Activated T-cell treated with anti-CD3 and anti-CD28 coated beads, Interleukin-2, amount 50 U/mL, for 4 hours (primary cell): ENCODE results near the gene DTNB. TPM values are rescaled to one million over a fixed set of nuclear protein-coding genes. Genes with fewer than 3 reads are reported as not detected.

ENCODE experiments used
- ATAC-seq, 2 donors: fragments of 200-7000 bp; cut with Tn5 transposase; one replicate each; pipeline ENCODE4 v1.10.0; 2021
- DNase-seq: peaks from one replicate; pipeline ENCODE4 v3.0.0-alpha.2; 2020
- H3K27me3 Mint-ChIP-seq: one replicate; pipeline ENCODE4 v1.8.0; 2021; ENCODE audit warnings: low read depth, mixed read lengths
- H3K36me3 Mint-ChIP-seq: one replicate; pipeline ENCODE4 v1.8.0; 2022; ENCODE audit warnings: mixed read lengths; ENCODE audit not compliant: insufficient read depth
- H3K4me1 Mint-ChIP-seq: one replicate; pipeline ENCODE4 v1.8.0; 2021; ENCODE audit warnings: low read depth, mixed read lengths
- H3K4me3 Mint-ChIP-seq: one replicate; pipeline ENCODE4 v1.8.0; 2021; ENCODE audit warnings: mild to moderate bottlenecking, moderate library complexity, mixed read lengths
- H3K9me3 Mint-ChIP-seq: one replicate; pipeline ENCODE4 v1.8.0; 2021; ENCODE audit warnings: mixed read lengths
- total RNA-seq, 3 donors: library from RNA; stranded (reverse); gene quantifications; one replicate each; pipeline ENCODE4 v1.2.1, GENCODE V29; 2021

The DTNB gene
- total RNA-seq, 3 donors from 2014 or later, result 9.1 to 12.3 (median 11.2) TPM

DNA sequence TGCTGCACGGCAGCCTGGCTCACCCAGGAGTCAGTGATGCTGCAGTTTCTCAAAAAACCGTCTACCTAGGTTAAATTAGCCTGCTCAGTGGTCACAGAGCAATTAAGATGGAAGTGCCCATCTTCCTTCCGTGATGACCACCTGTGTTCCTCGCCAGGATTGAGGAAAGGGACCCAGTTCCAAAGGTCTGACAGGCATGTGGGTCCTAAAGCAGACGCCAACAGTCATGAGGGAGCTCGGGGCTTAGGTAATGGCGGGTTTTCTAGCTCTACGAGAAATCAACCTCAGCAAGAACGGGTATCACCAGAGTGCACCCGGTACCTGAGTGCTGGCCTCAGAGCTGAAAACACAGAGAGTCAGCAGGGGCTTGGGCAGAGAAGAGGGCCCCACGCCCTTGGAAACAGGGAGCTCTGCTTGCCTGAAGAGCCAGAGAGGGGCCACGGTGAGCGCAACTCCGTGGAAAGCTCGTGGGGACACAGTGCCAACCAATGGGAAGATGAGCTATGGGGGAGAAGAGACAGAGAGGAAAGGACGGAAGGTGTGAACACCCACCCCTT lies 297.3 kb downstream of the DTNB start:
- no peaks in the 10 kb centered on the region for H3K27me3 Mint-ChIP-seq

GRCh38 chr2:25375371-25375988 lies 297.9 kb downstream of the DTNB start:
- Mint-ChIP-seq H3K27me3 (no peaks in the 10 kb centered on the region), H3K9me3 (no peaks in the 10 kb centered on the region), H3K4me3 (no peak overlapping the region), H3K36me3 (no peaks in the 10 kb centered on the region), H3K4me1 (peaks cover 32% of the 10 kb centered on the region)
- ATAC-seq, result no peak
- no peak for DNase-seq

More for the DNA sequence above, 297.3 kb downstream of the DTNB start:
- H3K4me3 Mint-ChIP-seq, result peak overlapping the region; percentile 46
- ATAC-seq (no peak), DNase-seq (no peak)
- no peaks in the 10 kb centered on the region for H3K36me3 Mint-ChIP-seq
- H3K9me3 Mint-ChIP-seq, result no peaks in the 10 kb centered on the region
- peaks cover 32% of the 10 kb centered on the region for H3K4me1 Mint-ChIP-seq

DNA sequence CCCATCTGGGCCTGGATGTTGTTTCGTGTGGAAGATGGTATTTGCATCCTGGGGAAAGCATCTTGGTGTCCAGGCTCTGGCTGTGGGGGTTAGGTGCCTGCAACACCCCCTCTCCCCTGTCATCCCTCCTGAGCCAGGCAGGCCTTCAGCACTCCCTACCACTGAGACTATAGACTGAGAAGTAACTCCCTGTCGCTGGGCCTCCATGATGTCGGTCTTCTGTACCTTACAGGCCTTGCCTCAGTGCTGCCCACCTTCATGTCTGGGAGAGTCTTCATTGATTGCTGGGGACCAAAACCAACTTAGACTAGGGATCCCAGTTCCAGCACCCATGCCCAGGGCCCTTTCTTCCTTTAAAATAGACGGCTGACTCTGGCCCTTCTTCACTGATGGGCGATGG lies 298.6 kb downstream of the DTNB start:
- DNase-seq (no peak), ATAC-seq (no peak)
- H3K9me3 Mint-ChIP-seq, result no peaks in the 10 kb centered on the region
- H3K4me1 Mint-ChIP-seq, result peaks cover 32% of the 10 kb centered on the region
- H3K27me3 Mint-ChIP-seq, result no peaks in the 10 kb centered on the region
- H3K36me3 Mint-ChIP-seq, result no peaks in the 10 kb centered on the region
- H3K4me3 Mint-ChIP-seq, result no peak overlapping the region

GRCh38 chr2:25374411-25374810 lies 299.0 kb downstream of the DTNB start:
- Mint-ChIP-seq H3K9me3 (no peaks in the 10 kb centered on the region), H3K27me3 (no peaks in the 10 kb centered on the region), H3K4me1 (peaks cover 30% of the 10 kb centered on the region), H3K4me3 (no peak overlapping the region), H3K36me3 (no peaks in the 10 kb centered on the region)
- no peak for ATAC-seq
- DNase-seq, result no peak

DNA sequence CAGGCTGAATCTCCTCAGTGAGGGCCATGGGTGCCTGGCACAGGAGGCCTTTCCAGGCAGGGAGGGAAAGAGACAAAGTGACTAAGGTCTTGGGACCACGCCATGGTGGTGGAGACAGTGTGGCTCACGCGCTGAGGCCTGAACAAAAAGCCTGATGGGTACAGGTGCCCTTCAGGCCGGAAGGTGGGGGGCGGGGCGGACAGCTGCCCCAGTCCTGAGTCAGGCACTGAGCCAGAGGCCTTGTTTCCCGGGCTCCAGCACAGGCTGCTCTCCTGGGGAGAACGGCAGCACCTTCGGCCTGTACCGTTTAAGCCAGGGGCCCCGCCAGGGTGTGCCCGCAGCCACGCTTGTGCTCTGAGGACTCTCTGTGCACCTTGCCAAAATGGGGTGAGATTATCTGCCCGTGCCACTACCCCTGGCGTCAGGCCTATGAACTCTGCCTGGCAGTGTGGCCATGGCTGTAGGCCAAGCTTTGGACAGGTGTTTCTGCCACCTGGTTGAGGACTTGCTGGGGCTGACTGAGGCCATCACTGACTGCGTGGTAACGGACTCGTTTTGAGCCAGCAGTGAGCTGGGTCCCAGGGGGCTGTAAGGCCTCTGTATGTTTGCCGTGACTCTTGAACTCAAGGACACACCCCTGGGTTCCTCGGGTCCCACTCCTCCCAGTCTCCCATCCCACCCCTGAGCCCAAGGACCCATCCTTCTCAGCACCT lies 300.0 kb downstream of the DTNB start:
- peaks cover 21% of the 10 kb centered on the region for H3K4me1 Mint-ChIP-seq
- no peaks in the 10 kb centered on the region for H3K9me3 Mint-ChIP-seq
- H3K27me3 Mint-ChIP-seq, result no peaks in the 10 kb centered on the region
- ATAC-seq (no peak), DNase-seq (no peak)
- H3K4me3 Mint-ChIP-seq, result no peak overlapping the region
- H3K36me3 Mint-ChIP-seq, result no peaks in the 10 kb centered on the region

DNA sequence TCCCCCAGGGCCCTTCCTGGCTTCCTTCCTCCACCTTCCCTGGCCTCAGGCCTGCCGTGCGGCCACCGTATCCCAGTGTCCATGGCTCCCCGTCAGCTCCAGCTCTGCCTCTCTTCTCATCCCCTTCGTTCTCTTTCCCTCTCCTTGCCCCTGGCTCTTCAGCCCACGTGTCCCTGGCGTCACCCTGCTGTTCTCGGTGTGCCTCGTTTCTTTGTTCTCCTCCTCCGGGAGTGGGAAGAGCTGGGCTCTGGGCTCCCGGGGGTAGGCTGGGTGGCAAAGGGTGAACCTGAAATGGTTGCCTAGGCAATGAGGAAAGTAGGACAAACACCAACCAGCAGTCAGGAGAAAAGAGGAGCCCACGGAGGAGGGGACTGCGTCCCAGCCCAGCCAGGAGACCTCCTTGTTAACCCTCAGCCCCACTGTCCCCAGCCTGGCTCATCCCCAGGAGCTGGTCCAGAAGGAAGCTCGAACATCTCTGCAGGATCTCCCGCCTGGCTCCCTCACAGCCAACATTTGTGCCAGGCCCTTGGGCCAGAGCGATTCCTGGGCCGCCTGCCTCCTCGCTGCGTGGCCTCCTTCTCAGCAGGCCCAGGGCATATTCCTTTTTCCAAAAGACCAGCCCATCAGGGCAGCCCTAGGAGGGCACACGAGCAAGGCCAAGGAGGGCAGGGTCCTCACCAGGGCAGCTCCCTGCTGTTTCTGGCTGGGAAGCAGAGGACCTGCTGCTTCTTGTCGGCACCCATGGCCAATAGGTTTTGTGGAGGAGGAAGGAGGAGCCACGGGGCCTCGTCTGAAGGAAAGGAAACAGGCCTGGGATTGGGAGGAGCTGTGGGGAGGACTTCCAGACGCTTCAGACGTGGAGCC lies 300.7 kb downstream of the DTNB start:
- H3K27me3 Mint-ChIP-seq, result no peaks in the 10 kb centered on the region
- no peak for DNase-seq
- no peaks in the 10 kb centered on the region for H3K9me3 Mint-ChIP-seq

DNA sequence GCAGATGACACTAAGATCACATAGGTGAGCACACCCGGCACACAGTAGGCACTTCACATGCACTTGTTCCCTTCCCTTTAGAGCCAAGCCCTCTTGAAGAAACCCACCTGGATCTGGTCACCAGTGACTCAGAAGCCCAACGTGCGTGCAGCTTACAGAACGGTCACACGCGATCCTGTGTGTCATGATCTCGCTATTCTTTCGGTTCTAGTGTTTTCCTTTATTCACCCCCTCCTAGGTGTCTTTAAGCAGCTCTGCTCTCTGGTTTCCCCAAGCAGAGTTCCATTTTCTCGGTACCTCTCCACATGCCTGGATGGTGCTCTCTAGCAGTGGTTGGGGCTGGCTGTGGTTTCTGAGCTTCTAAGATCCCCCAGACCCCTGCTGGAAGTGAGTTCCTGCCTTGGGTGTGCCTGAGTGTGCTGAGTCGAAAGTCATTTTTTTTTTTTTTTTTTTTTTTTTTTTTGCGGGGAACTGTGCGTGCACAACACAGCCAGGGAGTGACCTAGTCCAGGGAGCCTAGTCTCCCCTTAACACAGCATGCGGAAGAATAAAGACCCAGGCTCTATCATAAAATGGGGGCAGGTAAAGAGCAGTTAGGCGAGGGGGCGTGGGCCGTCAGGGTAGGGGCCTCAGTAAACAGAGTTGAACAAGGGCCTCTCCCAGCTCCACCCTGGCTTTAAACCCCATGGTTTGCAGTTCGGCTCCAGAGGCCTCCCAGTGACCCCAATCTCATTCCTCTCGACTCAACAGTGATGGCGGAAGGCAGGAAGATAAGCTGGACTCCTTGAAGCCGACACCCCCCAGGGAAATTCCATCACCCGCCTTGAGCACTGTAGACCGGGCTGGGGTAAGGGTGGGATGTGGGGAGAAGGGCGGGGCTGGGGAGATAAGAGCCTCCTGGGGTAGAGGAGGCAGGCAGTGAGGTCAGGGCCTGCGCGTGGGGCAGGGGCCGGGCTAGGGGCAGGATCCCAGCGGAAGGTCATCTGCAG lies 301.8 kb downstream of the DTNB start:
- DNase-seq, result no peak
- peaks cover 7% of the 10 kb centered on the region for H3K4me1 Mint-ChIP-seq
- H3K27me3 Mint-ChIP-seq, result no peaks in the 10 kb centered on the region
- H3K36me3 Mint-ChIP-seq, result no peaks in the 10 kb centered on the region
- H3K4me3 Mint-ChIP-seq, result no peak overlapping the region
- H3K9me3 Mint-ChIP-seq, result no peaks in the 10 kb centered on the region
- ATAC-seq, result peak in 1 of 2 donors; percentile 46

More for the DNA sequence above, 300.7 kb downstream of the DTNB start:
- peaks cover 15% of the 10 kb centered on the region for H3K4me1 Mint-ChIP-seq
- ATAC-seq, result no peak
- H3K4me3 Mint-ChIP-seq, result no peak overlapping the region
- no peaks in the 10 kb centered on the region for H3K36me3 Mint-ChIP-seq

DNA sequence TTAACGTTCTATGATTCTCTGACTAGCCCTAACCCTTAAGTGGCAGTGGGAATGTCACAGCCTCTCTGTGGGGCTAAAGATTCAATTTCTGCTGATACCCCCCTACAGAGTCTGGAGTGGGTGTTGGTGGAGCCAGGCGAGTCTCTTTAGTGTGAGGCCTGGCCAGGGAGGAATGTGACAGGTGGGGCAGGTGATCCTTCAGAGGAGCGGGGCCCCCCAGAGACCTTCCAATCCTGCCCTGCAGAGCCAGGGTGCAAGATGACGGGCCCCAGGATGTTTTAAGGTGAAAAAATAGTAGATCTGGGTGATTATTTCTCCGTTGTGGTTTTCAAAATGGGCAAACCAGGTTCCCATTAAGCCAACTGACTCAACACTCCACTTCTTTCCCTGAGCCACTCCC lies 303.5 kb downstream of the DTNB start:
- no peaks in the 10 kb centered on the region for H3K27me3 Mint-ChIP-seq
- H3K36me3 Mint-ChIP-seq, result no peaks in the 10 kb centered on the region
- ATAC-seq (no peak), DNase-seq (no peak)
- no peaks in the 10 kb centered on the region for H3K9me3 Mint-ChIP-seq
- no peak overlapping the region for H3K4me3 Mint-ChIP-seq
- no peaks in the 10 kb centered on the region for H3K4me1 Mint-ChIP-seq

DNA sequence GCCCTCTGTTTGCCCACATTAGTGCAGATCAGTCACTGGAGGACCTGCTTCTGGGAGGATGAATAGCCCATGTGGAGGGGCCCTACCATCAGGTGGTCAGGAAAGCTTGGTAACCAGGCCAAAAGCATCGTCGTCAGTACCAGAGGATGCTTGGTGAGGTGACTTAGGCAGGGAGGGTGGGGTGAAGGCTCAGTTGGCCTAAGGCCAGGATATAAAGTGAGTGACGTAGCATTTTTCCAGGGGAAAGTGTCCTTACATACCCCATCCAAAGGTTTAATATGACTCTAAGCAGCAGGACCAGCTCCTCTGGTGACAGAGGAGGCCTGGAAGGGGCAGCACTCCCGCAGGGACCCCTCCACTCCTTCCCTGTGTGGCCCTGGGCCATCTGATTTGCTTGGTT lies 303.9 kb downstream of the DTNB start:
- Mint-ChIP-seq H3K4me3 (no peak overlapping the region), H3K36me3 (no peaks in the 10 kb centered on the region), H3K27me3 (no peaks in the 10 kb centered on the region), H3K4me1 (peaks cover under 1% of the 10 kb centered on the region), H3K9me3 (no peaks in the 10 kb centered on the region)
- DNase-seq (no peak), ATAC-seq (no peak)

DNA sequence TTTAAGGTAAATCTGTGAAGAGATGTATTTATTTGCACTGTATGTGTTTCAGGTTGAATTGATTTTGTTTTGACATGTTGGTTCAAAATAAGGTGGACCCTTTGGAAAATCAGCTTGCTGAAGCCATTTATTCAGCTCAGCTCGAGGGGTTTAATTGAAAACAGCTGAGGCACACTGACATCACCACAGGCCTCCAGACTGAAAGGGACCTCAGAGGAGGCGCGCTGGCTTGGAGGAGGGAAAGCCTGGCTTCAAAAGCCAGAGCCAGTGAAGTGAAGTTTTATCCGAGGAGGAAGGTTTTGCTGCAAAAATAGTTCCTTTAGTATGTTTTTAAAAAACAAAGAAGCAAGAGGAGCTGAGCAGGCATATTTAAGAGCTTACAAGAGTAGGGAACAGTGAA lies 304.7 kb downstream of the DTNB start:
- ATAC-seq (no peak), DNase-seq (no peak)
- no peaks in the 10 kb centered on the region for H3K27me3 Mint-ChIP-seq
- no peaks in the 10 kb centered on the region for H3K36me3 Mint-ChIP-seq
- H3K4me1 Mint-ChIP-seq, result peaks cover 6% of the 10 kb centered on the region
- H3K4me3 Mint-ChIP-seq, result no peak overlapping the region
- no peaks in the 10 kb centered on the region for H3K9me3 Mint-ChIP-seq

DNA sequence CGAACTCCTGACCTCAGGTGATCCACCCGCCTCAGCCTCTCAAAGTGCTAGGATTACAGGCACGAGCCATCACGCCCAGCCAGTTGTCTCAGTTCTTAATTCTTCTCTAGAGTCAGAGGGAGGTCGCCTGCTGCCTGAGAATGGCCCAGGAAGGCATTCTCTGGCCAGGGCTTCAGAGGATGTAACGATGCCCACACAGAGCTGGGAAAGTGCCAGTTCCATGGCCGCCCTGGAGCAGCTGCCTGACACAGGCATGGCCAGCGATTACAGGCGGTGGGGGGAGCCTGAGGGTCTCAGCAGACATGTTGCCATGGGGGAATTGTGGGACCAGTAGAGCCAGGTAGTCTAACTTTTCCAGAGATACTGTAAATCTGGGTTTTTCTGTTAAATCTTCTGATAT lies 306.1 kb downstream of the DTNB start:
- Mint-ChIP-seq H3K4me3 (no peak overlapping the region), H3K27me3 (no peaks in the 10 kb centered on the region), H3K36me3 (no peaks in the 10 kb centered on the region), H3K4me1 (peaks cover 16% of the 10 kb centered on the region), H3K9me3 (no peaks in the 10 kb centered on the region)
- DNase-seq (no peak), ATAC-seq (no peak)

GRCh38 chr2:25366629-25367028 lies 306.7 kb downstream of the DTNB start:
- Mint-ChIP-seq H3K36me3 (no peaks in the 10 kb centered on the region), H3K4me1 (peaks cover 21% of the 10 kb centered on the region), H3K4me3 (no peak overlapping the region), H3K27me3 (no peaks in the 10 kb centered on the region), H3K9me3 (no peaks in the 10 kb centered on the region)
- no peak for DNase-seq
- no peak for ATAC-seq

DNA sequence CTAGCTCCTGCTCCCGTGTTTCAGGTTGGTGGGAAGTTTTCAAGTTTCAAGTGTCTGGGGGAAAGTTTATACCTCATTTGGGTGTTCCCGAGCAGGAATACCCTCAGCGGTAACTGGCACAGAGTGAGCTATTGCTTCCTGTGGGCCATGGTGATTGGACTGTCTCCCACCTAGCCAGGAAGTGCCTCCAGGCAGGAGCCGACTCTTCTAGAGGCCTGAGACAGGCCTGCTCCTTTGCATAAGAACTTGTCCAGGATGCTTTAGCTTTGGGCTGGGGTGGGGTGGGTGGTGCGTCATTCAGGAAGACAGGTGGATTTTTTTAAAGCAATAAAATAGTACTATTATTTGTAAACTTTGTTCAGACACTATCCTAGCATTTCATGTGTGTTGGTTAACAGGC lies 308.1 kb downstream of the DTNB start:
- DNase-seq (no peak), ATAC-seq (no peak)
- peaks cover 23% of the 10 kb centered on the region for H3K4me1 Mint-ChIP-seq
- no peaks in the 10 kb centered on the region for H3K27me3 Mint-ChIP-seq
- H3K36me3 Mint-ChIP-seq, result no peaks in the 10 kb centered on the region
- no peak overlapping the region for H3K4me3 Mint-ChIP-seq
- H3K9me3 Mint-ChIP-seq, result no peaks in the 10 kb centered on the region
